ENCODE data around the gene PREX1. TPM values are rescaled to one million over a fixed set of nuclear protein-coding genes. Genes with fewer than 3 reads are reported as not detected.

Gene PREX1
- total and polyA plus RNA-seq, 4 donors = 29.5 to 121 (median 69.3) TPM

- Histone ChIP-seq H3K4me3 (no peak overlapping the region), H3K27ac (ENCODE audit: low read depth in 1 of 2, low read length in 1 of 2) (no peak overlapping the region), H3K27me3 (ENCODE audit: control insufficient read depth in 3 of 3, insufficient read depth in 3 of 3, low read length in 2 of 3) (no peaks in the 10 kb centered on the region), H3K36me3 (ENCODE audit: control insufficient read depth in 4 of 4, insufficient read depth in 4 of 4, low read length in 4 of 4) (peaks cover 0 to 63% (median 0%) of the 10 kb centered on the region in 4 donors), H3K4me1 (ENCODE audit: control insufficient read depth in 5 of 5, insufficient read depth in 5 of 5, low read length in 5 of 5) (no peaks in the 10 kb centered on the region), H3K9me3 (ENCODE audit: control insufficient read depth in 4 of 4, insufficient read depth in 3 of 4, low read length in 3 of 4) (peaks cover 0 to 2% (median 0%) of the 10 kb centered on the region in 4 donors), H3K9ac (ENCODE audit: insufficient read depth in 1 of 2, low read length in 2 of 2) (no peak overlapping the region)
- WGBS, 2 donors = 91 to 96% methylated on average over 9 of the region's 9 CpGs
- TF ChIP-seq CTCF (IDR thresholded peaks at IDR 0.05; ENCODE audit: control extremely low read depth, extremely low read depth) = no peak
- DNase-seq (no peak), ATAC-seq (ENCODE audit: insufficient read depth, low FRiP score) (no peak)
These were observed 194.1 kb downstream of the PREX1 start for GRCh38 chr20:48633620-48634257.

- peaks cover 0 to 58% (median 0%) of the 10 kb centered on the region in 4 donors for H3K36me3 ChIP-seq (ENCODE audit: control insufficient read depth in 4 of 4, insufficient read depth in 4 of 4, low read length in 4 of 4)
- H3K4me1 ChIP-seq (ENCODE audit: control insufficient read depth in 5 of 5, insufficient read depth in 5 of 5, low read length in 5 of 5) = no peaks in the 10 kb centered on the region
- no peak for TF ChIP-seq CTCF (IDR thresholded peaks at IDR 0.05; ENCODE audit: control extremely low read depth, extremely low read depth)
- H3K9ac ChIP-seq (ENCODE audit: insufficient read depth in 1 of 2, low read length in 2 of 2) = no peak overlapping the region
- ATAC-seq (ENCODE audit: insufficient read depth, low FRiP score) = no peak
- no peaks in the 10 kb centered on the region for H3K27me3 ChIP-seq (ENCODE audit: control insufficient read depth in 3 of 3, insufficient read depth in 3 of 3, low read length in 2 of 3)
- H3K9me3 ChIP-seq (ENCODE audit: control insufficient read depth in 4 of 4, insufficient read depth in 3 of 4, low read length in 3 of 4) = no peaks in the 10 kb centered on the region
- no peak overlapping the region for H3K27ac ChIP-seq (ENCODE audit: low read depth in 1 of 2, low read length in 1 of 2)
- no peak overlapping the region for H3K4me3 ChIP-seq
- DNase-seq = no peak
- WGBS, 2 donors = 86 to 94% methylated on average over 12 of the region's 12 CpGs
These were observed 194.8 kb downstream of the PREX1 start for GRCh38 chr20:48632825-48633619.

GRCh38 chr20:48632017-48632824 is 195.6 kb downstream of the PREX1 start:
- no peaks in the 10 kb centered on the region for H3K27me3 ChIP-seq (ENCODE audit: control insufficient read depth in 3 of 3, insufficient read depth in 3 of 3, low read length in 2 of 3)
- H3K4me3 ChIP-seq = no peak overlapping the region
- H3K4me1 ChIP-seq (ENCODE audit: control insufficient read depth in 5 of 5, insufficient read depth in 5 of 5, low read length in 5 of 5) = no peaks in the 10 kb centered on the region
- H3K9ac ChIP-seq (ENCODE audit: insufficient read depth in 1 of 2, low read length in 2 of 2) = no peak overlapping the region
- TF ChIP-seq CTCF (IDR thresholded peaks at IDR 0.05; ENCODE audit: control extremely low read depth, extremely low read depth) = no peak
- no peaks in the 10 kb centered on the region for H3K9me3 ChIP-seq (ENCODE audit: control insufficient read depth in 4 of 4, insufficient read depth in 3 of 4, low read length in 3 of 4)
- DNase-seq (no peak), ATAC-seq (ENCODE audit: insufficient read depth, low FRiP score) (no peak)
- WGBS, 2 donors = 83 to 89% methylated on average over 29 of the region's 29 CpGs
- H3K36me3 ChIP-seq (ENCODE audit: control insufficient read depth in 4 of 4, insufficient read depth in 4 of 4, low read length in 4 of 4) = peaks cover 0 to 58% (median 0%) of the 10 kb centered on the region in 4 donors
- no peak overlapping the region for H3K27ac ChIP-seq (ENCODE audit: low read depth in 1 of 2, low read length in 1 of 2)

All from lung (tissue), 12 donors.